ENCODE data around the gene SELENON. TPM values are rescaled to one million over a fixed set of nuclear protein-coding genes. Genes with fewer than 3 reads are reported as not detected.

The SELENON gene
- total RNA-seq, 1 donor from 2014 or later: 95.7 TPM

GRCh38 chr1:25774921-25775771, 24.8 kb upstream of the SELENON start:
- Mint-ChIP-seq H3K9me3 (ENCODE audit: low read depth) (no peaks in the 10 kb centered on the region), H3K27me3 (ENCODE audit: low read depth) (no peaks in the 10 kb centered on the region), H3K4me1 (ENCODE audit: low read depth) (peaks cover 36% of the 10 kb centered on the region), H3K36me3 (ENCODE audit: low read depth) (peaks cover 11% of the 10 kb centered on the region), H3K27ac (ENCODE audit: unreplicated experiment) (no peak overlapping the region), H3K4me3 (ENCODE audit: unreplicated experiment) (no peak overlapping the region)
- TF ChIP-seq CTCF (IDR thresholded peaks at IDR 0.05): no peak
- DNase-seq (ENCODE audit: low spot score): no peak

- Mint-ChIP-seq H3K9me3 (ENCODE audit: low read depth) (no peaks in the 10 kb centered on the region), H3K27me3 (ENCODE audit: low read depth) (no peaks in the 10 kb centered on the region), H3K36me3 (ENCODE audit: low read depth) (peaks cover 4% of the 10 kb centered on the region), H3K27ac (ENCODE audit: unreplicated experiment) (no peak overlapping the region), H3K4me1 (ENCODE audit: low read depth) (peaks cover 13% of the 10 kb centered on the region), H3K4me3 (ENCODE audit: unreplicated experiment) (no peak overlapping the region)
- DNase-seq (ENCODE audit: low spot score): no peak
- no peak for TF ChIP-seq CTCF (IDR thresholded peaks at IDR 0.05)
Observed at GRCh38 chr1:25779388-25779787, 20.6 kb upstream of the SELENON start.

DNA sequence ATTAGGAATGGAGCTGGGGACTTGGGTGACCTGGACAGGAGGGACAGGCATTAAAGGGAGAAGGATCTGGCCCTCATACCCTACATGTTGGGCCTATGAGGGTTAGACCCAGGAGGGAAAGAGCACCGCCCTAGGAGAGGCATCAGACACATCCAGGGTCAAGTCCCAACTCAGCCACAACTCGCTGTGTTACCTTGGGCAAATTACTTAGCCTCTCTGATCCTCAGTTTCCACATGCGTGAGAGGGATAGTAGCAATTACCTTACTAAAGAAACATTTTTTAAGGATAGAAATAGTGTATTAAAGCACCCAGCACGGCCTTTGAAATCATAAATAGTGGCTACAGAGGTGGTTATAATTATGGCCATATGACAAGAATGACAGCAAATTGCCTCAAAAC, 20.1 kb upstream of the SELENON start:
- no peak overlapping the region for H3K4me3 Mint-ChIP-seq (ENCODE audit: unreplicated experiment)
- no peak overlapping the region for H3K27ac Mint-ChIP-seq (ENCODE audit: unreplicated experiment)
- no peaks in the 10 kb centered on the region for H3K27me3 Mint-ChIP-seq (ENCODE audit: low read depth)
- TF ChIP-seq CTCF (IDR thresholded peaks at IDR 0.05): no peak
- H3K36me3 Mint-ChIP-seq (ENCODE audit: low read depth): peaks cover 4% of the 10 kb centered on the region
- H3K4me1 Mint-ChIP-seq (ENCODE audit: low read depth): peaks cover 18% of the 10 kb centered on the region
- no peak for DNase-seq (ENCODE audit: low spot score)
- H3K9me3 Mint-ChIP-seq (ENCODE audit: low read depth): no peaks in the 10 kb centered on the region

DNA sequence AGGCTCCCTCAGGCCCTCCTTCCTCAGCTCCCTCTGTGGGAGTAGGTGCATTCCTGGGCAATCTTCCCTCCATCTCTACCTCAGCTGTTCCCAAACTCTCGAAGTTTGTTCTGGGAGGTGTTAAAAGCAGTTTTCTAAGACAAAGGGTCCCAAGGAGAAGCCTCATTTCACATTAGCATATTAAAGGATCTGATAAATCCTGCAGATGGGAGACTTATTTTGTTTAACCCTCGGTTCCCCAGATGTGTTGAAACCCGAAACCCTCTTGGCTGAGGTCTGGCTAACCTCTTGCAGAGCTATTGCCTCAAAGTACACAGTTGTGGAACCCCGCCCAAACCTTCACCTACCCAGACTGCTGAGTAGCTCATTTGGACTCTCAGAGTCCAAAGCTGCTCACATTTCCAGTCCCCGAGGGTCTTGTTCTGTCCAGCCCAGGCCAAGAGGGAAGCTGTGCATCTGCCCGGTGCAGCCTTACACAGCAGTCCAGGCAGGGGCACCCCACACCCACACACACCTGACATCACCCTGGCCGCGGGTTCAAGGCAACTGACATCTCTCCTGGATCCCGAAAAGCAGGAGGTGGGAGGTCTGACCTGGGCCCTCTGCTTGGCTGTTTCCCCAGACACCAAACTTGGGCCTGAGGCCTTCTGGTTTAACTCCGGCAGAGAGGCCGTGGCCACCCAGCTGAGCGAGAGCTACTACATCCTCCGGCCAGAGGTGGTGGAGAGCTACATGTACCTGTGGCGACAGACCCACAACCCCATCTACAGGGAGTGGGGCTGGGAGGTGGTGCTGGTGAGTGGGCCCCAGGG, 19.5 kb upstream of the SELENON start:
- no peak for DNase-seq (ENCODE audit: low spot score)
- no peaks in the 10 kb centered on the region for H3K27me3 Mint-ChIP-seq (ENCODE audit: low read depth)
- no peak overlapping the region for H3K27ac Mint-ChIP-seq (ENCODE audit: unreplicated experiment)
- H3K9me3 Mint-ChIP-seq (ENCODE audit: low read depth): no peaks in the 10 kb centered on the region
- no peak overlapping the region for H3K4me3 Mint-ChIP-seq (ENCODE audit: unreplicated experiment)
- H3K4me1 Mint-ChIP-seq (ENCODE audit: low read depth): peaks cover 15% of the 10 kb centered on the region
- TF ChIP-seq CTCF (IDR thresholded peaks at IDR 0.05): no peak
- peaks cover 2% of the 10 kb centered on the region for H3K36me3 Mint-ChIP-seq (ENCODE audit: low read depth)

DNA sequence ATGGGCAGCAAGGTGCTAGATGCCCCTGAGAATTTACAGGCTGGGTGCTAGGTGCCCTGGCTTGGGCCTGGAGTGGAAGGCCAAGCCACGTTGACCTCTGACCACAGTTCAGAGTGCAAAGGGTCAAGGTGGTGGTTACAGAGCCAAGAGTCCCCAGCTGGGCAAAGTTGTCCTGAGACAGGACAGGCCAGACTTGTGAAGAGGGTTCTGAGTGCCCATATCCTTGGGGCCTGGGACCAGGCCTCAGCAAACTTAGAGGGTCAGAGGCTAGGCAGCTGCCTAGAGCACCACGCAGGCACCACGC, 18.9 kb upstream of the SELENON start:
- no peak overlapping the region for H3K27ac Mint-ChIP-seq (ENCODE audit: unreplicated experiment)

More for the DNA sequence above, 18.9 kb upstream of the SELENON start:
- no peak for DNase-seq (ENCODE audit: low spot score)
- no peak for TF ChIP-seq CTCF (IDR thresholded peaks at IDR 0.05)
- H3K36me3 Mint-ChIP-seq (ENCODE audit: low read depth): peaks cover 2% of the 10 kb centered on the region
- peaks cover 17% of the 10 kb centered on the region for H3K4me1 Mint-ChIP-seq (ENCODE audit: low read depth)
- H3K4me3 Mint-ChIP-seq (ENCODE audit: unreplicated experiment): no peak overlapping the region
- H3K27me3 Mint-ChIP-seq (ENCODE audit: low read depth): no peaks in the 10 kb centered on the region
- H3K9me3 Mint-ChIP-seq (ENCODE audit: low read depth): no peaks in the 10 kb centered on the region

Data from chondrocyte (in vitro differentiated cells).